ENCODE measurements around the gene SPO11.
A peak's percentile ranks its signal among the peaks of the same experiment; 100 is the strongest.
"Not testable (repeated sequence)": the region's sequence is repeated elsewhere in the genome, so short reads cannot be mapped to it uniquely, and the experiment has no call there.

The SPO11 gene

DNA sequence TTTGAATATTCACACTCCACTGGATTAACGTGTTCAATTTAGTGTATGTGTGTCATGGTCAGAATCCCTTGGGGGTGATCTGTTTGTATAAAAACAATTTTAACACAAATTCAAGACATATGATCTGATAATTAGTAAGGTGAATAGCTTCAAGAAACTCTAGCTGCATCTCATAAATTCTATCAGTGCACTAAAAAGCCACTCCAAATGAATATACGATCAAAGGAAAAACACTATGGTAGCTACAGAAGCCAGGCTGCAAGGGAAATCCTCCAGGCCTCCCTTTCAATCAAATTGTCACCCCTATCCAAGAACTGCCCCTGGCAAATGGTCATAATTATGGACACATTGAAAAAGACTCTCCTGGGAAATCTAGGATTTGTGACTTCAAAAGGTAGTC, 12.1 kb downstream of the SPO11 start:
- DNase-seq (ENCODE audit: low spot score): no peak

DNA sequence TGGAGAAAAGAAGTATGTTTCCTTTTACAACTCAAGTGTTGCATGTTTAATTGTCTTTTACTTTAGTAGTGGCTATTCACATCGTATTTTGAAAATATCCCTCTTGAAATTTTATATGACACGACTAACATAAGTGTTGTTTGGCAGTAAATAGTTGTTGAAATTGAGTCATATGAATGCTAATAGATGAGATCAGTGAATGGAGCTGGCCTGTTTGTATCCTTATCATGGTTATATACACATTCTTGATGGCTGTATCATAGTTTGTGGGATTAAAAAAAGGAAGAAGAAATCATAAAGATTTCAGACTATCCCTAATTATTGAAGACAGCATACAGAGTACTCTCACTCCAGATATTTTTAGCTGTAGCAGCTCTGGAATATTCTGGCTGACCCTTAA, 13.2 kb downstream of the SPO11 start:
- no peak for DNase-seq (ENCODE audit: low spot score)

DNA sequence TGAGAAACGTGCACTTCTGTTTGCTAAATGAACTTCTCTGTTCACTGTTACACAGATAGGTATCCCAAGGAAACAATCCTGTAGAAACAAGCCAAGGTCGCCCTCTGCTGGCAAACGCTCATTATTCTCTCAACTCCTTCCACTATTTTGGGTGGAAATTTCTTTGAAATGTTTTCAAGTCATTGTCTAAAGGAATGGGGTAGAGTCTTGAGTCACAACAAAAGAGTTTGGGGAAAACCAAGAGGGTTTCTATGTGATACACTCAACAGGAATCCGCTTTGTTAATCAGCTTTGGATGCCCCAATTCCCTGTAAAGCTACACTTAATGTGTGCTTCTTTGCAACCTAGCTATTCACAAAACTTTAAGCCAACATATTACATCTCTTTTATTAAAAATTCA, 16.9 kb downstream of the SPO11 start:
- DNase-seq (ENCODE audit: low spot score): peak; percentile 85

DNA sequence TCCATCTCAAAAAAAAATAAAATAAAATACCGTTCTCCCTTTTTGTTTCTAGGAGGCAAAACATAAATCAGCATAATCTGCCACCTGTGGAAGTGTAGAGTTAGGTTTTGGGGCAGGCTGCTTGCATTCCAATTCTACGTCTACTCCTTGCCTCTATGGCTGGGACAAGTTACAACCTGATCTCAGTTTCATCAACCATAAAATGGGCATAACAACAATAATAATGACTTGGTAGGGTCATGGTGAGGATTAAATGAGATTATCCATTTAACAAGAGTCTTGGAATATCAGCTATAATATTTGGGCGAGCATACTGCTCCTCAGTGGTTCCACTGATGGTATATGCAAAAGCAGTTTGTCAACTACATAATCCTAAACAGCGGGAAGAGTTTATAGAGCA, 17.8 kb downstream of the SPO11 start:
- no peak for DNase-seq (ENCODE audit: low spot score)

DNA sequence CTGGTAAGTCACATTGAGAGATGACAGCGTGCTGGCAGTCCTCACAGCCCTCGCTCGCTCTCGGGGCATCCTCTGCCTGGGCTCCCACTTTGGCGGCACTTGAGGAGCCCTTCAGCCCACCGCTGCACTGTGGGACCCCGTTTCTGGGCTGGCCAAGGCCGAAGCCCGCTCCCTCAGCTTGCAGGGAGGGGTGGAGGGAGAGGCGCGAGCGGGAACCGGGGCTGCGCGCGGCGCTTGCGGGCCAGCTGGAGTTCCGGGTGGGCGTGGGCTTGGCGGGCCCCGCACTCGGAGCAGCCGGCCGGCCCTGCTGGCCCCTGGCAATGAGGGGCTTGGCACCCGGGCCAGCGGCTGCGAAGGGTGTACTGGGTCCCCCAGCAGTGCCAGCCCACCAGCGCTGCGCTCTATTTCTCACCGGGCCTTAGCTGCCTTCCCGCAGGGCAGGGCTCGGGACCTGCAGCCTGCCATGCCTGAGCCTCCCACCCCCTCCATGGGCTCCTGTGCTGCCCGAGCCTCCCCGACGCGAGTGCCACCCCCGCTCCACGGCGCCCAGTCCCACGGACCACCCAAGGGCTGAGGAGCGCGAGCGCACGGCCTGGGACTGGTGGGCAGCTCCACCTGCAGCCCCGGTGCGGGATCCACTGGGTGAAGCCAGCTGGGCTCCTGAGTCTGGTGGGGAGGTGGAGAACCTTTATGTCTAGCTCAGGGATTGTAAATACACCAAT, 18.8 kb downstream of the SPO11 start:
- not testable (repeated sequence) for DNase-seq (ENCODE audit: low spot score)

DNA sequence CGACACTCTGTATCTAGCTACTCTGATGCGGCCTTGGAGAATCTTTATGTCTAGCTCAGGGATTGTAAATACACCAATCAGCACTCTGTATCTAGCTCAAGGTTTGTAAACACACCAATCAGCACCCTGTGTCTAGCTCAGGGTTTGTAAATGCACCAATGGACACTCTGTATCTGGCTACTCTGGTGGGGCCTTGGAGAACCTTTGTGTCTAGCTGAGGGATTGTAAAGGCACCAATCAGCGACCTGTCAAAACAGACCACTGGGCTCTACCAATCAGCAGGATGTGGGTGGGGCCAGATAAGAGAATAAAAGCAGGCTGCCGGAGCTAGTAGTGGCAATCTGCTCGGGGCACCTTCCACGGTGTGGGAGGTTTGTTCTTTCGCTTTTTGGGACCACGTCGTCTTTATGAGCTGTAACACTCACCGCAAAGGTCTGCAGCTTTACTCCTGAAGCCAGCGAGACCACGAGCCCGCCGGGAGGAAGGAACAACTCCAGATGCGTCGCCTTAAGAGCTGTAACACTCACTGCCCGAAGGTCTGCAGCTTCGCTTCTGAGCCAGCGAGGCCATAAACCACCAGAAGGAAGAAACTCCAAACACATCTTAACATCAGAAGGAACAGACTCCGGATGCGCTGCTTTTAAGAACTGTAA, 19.4 kb downstream of the SPO11 start:
- not testable (repeated sequence) for DNase-seq (ENCODE audit: low spot score)

DNA sequence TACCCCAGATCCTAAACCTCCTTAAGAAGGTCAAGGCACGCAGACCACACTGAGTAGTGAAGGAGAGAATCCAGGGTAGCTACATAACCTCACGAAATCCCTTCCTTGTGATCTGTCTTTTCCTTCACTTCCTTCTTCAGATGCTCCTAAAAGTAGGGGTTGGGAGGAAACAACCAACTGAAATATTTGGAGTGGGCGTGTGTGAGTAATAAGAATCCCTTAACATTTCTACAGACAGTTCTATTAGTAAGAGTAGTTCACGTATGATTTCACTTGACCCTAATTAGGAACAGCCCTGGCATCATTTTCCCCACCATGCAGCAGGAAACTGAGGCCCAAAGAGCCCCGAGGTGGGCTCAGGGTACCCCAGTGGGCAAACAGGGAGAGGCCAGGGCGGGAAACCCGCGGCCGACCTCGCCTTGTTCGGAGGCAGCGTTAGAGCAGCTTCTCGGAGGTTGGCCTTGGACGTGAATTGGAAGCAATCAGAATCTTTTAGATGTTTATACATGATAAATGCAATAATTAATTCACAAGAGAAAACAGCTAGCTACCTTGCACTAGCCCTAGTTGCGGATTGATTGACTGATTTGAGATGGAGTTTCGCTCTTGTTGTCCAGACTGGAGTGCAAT, 20.6 kb downstream of the SPO11 start:
- no peak for DNase-seq (ENCODE audit: low spot score)

DNA sequence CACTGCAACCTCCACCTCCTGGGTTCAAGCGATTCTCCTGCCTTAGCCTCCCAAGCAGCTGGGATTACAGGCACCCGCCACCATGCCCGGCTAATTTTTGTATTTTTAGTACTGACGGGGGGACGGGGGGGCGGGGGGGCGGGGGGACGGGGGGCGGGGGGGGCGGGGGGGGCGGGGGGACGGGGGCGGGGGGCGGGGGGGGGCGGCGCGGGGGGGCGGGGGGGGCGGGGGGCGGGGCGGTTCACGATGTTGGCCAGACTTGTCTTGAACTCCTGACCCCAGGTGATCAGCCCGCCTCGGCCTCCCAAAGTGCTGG, 21.1 kb downstream of the SPO11 start:
- not testable (repeated sequence) for DNase-seq (ENCODE audit: low spot score)

DNA sequence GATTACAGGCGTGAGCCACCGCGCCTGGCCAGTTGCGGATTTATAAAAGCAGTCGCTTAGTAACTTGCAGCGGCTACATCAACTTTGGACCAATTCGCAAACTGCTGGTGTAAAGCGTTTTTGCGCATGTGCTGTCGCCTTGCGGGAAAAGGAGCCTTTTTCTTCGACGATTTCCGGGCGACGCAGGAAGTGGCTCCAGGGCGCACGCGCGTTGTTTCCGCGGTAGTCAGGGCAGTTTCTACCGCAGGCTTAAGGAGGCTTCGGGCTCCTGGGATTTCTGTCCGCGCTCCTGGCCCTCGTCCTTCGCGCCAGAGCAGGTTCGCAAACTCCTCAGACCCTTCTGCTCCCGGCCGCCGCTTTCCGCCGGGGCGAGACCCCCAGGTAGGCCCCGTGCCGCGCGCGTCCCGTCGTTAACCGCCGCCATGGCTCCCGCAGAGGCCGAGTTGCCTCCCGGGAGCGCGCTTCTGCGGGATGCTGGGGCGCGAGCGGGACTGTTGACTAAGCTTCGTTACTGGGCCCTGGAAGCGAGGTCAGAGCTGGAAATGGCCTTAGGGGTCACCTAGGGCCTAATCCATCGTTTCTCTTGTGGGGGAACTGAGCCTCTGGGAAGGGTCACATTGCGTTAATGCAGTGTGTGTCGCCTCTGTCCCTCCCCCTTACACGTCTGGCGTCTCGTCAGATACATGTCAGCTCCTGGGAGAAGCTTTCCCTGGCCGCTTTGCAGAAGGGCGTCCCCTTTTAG, 21.6 kb downstream of the SPO11 start, which contains the start of gene RAE1:
Gene RAE1 (plus strand): TSS at position 214 of the 742 bp plus-strand sequence. CDS start 2,784 bp downstream, outside the sequence.
- DNase-seq (ENCODE audit: low spot score): peak; percentile 95

DNA sequence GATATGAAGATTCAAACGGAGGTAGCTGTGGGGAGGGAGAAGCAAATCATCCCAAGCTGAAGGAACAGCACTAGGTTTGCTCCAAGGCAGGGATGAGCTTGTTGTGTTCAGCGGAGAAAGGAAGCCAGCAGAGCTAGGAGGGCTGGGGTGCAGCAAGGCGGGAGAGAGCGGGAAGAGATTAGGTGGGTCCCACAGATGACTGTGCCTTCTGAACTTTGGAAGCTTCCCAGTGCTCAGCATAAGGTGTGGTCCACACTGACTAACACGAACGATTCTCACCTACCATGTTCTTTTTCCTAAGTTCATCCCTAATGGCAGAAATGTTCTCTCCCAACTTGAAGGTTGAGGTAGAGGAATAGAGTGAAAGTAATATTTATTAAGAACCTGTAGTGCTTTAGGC, 22.7 kb downstream of the SPO11 start:
- DNase-seq (ENCODE audit: low spot score): no peak

DNA sequence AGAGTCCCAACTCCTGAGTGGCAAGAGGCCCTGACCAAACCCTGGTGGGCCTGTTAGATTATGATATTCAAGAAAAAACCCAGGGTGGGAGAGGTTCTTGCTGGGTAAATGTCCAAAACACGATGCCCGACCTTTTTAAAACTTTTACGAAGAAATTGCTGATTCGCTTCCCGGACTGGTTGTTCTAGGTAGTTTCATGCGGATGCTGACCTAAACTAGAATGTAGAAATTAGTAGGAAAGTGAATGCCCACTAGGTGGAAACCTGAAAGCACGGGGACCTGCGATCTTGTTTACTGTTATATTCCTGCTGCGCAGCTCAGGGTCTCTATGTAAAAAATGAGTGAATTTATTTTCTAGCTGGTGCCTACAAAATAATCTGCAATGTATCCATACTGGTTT, 23.7 kb downstream of the SPO11 start:
- no peak for DNase-seq (ENCODE audit: low spot score)

DNA sequence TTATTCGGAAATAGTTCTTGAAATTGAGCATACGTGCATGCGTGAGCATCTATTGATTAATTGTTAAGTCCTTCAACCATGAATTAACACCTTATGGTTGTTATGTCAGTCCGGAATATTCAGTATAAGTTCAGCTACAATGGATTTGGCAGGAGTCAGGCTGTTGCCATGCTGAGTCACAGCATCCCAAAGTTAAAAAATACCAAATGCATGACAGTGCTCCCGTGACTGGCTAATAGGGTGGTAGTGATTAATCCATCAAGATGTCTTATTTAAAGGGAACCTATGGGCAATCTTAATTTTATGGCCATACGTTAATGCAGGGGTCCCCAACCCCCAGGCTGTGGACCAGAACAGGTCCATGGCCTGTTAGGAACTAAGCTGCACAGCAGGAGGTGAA, 31.9 kb downstream of the SPO11 start:
- DNase-seq (ENCODE audit: low spot score): no peak

DNA sequence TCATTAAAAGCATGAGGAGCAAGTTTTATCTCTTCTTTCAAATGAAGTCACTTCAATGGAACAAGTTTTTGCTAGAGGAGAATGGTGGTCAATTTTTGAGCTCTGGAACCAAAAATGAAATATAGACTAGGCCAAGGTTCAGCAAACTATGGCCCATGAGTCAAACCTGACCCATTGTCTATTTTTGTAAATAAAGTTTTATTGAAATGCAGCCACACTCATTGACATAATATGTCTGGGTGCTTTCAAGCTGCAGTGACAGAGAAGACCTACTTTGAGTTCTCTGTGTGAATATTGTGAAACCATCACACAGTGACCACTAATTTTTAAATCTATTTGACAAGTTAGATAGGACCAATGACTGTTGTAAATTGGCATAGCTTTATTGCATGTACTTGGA, 34.8 kb downstream of the SPO11 start:
- DNase-seq (ENCODE audit: low spot score): no peak

DNA sequence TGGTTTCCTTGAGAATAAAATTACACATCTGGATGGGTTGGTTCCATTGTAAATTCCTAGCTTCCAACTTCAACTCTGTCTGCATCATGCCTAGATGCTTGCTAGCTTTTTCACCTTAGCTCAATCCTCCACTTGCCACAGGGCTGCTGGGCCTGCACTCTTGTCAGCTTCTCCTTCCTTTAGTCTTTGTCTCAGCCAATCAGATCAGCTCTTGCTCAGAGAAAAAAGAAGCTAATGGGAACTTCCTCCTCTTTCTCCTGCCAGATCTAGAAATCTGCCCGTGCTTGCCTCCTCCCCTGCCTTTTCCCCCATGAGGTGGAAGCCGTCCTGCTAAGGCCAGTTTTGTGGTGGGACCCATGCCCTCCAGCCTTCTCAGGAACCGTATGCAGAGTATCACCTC, 40.0 kb downstream of the SPO11 start:
- DNase-seq (ENCODE audit: low spot score): peak; percentile 28

DNA sequence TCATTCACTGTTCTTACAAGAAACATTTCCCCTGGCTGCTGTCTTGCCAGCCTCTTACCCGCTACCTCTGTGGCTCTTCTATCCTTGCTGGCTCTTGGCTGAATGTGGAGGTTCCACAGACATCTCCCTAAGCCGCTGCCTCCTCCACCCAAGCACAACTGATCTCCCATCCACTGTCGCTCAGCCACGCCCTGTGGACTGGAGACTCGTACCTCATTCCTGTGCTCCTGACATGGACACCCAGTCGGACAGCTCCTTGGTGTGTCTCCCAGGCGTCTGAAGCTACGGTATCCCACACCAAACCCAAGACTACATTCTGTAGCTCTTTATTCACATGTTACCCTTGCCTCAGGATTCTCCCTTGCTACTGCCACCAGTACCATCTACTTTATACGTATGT, 40.7 kb downstream of the SPO11 start:
- DNase-seq (ENCODE audit: low spot score): no peak

DNA sequence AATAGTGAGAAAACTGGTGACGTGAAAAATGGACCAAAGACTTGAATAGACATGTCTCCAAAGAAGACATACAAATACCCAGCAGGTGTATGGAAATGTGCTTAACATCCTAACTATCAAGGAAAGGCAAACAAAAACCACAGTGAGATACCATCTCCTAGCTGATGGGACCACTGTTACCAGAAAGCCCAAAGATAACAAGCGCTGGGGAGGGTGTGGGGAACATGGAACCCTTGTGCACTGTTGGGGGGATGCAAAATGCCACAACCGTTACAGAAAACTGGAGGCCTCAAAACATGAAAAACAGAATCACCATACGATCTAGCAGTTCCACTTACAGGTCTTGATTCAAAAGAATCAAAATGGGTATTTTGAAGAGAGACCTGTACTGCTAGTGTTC, 41.8 kb downstream of the SPO11 start:
- DNase-seq (ENCODE audit: low spot score): no peak

DNA sequence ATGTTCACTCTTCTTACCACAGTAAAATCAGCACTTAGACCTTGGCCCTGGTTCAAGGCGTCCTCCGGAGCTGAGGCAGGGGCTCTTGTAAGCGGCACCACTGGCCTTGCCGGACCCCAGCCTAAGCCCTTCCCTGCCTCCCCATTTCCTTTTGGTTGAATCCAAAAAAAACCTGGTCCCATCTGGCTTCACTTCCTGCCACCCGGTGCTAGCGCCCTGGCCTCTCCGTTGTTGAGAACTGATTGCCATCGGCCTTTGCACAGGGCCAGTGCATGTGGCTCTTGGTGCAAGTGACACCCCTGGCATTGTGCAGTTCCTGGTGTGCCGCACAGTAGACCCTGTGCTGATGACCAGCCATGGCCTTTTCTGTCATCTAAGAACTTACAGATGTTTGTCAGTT, 42.6 kb downstream of the SPO11 start:
- no peak for DNase-seq (ENCODE audit: low spot score)

DNA sequence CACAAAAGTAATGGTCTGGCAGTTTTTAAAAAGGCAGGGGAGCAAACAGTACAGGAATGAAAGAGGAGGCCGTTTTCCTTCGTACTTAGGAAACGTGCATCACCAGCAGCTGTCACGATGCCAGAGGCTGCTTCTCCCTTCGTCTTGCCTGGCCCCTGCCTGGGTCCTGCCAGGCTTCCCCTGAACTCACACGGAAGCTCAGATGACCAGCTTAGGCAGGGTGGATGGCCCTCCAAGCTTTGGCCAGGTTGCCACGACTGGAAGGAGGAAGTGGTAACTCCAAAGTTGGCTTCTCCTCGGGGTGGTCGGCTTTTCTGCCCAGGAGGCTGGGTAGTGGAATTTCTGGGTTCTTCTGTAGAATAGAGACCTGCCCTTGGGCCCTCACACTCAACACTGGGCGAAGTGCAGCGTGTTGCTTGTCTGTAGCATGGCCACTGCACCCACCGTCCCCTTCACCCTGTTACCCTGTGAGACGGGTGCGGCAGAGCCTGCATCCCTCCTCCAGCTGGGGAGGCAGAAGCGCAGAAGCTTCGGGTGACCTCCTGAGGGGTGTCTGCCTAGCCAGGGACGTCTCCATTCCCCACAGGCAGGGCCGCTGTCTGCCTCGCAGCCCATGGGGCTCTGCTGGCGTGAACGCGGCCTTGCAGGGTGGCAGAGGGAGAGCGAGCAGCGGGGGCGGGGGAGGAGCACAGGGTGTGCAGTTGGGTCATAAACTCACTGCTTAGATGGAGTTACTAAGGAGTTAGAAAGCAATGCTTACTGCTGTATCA, 43.2 kb downstream of the SPO11 start:
- no peak for DNase-seq (ENCODE audit: low spot score)

DNA sequence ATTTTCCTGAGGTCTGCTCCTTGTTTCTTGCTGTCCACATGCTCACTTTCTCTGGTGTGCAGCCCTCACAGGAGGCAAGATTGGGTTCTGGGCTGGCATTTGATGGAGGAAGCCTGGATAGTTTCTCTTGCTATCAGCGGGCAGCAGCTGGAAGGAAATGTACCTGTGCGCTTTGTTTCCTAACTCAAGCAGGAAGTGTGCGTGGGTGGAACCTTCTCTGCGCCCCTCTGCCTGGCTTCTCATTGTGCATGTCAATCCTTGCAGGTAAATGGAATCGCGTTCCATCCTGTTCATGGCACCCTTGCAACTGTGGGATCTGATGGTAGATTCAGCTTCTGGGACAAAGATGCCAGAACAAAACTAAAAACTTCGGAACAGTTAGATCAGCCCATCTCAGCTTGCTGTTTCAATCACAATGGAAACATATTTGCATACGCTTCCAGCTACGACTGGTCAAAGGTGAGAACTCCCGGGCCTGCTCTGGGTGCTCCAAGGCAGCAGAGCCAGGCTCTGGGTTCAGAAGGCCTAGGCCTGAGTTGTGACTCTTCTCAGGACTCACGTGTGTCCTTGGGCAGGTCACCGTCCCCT, 44.8 kb downstream of the SPO11 start:
- no peak for DNase-seq (ENCODE audit: low spot score)

DNA sequence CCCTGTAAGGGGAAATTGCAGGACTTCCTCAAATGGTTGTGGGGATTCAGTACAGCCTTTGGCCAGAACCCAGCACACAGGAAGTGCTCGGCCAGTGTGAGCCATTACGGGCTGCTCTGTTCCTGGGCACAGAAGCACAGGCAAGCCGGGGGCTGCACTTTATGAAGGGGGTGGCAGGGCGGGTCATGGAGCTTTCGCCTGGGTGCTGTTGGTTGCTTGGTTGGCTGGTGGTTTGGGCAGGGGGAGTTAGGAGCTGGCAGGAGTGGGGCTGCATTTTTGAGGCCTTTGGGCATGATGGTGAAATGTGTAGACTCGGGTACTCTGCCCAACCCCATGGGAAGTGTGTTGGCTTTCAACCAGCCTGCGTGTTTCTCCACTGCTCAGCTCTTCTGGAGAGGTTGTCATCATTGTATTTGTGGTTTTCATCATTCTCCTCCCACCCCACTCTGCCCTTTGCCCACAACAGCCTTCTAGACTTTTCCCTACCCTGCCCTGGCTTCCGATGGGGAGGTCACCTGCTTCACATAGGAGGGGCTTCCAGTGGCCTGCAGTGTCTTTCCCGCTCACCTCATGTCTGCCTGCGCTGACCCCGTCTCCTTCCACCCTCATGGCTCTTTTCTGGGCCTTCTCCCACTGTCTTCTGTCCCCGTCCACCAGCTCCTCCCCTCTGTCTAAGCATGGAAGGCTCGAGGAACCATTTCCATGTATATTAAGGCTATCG, 45.5 kb downstream of the SPO11 start:
- DNase-seq (ENCODE audit: low spot score): peak; percentile 65

DNA sequence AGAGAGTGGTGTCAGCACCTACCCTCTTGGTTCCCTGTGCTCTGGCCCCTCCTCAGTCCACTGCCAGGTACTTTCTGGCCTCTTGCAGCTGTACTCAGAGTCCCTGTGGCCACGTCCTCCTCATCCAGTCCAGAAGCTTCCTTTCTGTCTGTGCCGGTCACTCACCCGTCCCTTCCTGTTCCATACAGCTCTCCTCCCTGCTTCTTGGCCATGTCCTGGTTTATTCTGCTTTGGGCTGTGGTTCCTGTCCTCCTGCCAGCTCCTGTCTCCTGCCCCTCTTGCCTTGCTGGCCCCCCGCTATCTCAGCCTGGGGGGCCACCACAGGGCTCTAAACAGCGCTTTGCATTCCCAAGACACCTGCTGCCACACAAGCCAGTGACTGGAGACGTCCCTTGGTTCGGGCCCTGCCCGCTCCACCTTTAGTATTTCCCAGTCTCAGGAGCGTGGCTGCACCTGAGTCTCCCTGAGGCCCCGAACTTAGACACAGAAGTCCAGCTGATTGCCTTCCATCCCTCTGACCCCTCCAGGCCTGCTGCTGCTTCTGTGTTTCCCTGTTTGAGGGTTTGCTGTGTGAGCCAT, 46.1 kb downstream of the SPO11 start:
- DNase-seq (ENCODE audit: low spot score): no peak

Data from Ammon's horn (tissue), 1 donor.